Measurements from ENCODE around the gene MAD1L1. TPM values are rescaled to one million over a fixed set of nuclear protein-coding genes. Genes with fewer than 3 reads are reported as not detected.

MAD1L1 gene
- total and polyA plus RNA-seq, 3 donors from 2014 or later = 63.1 to 149 (median 94.6) TPM

- H3K36me3 ChIP-seq (ENCODE audit: low read depth, missing control alignments) = no peaks in the 10 kb centered on the region
- no peak overlapping the region for H3K27ac ChIP-seq
- no peak for TF ChIP-seq POLR2A (IDR thresholded peaks at IDR 0.05)
- TF ChIP-seq, protein P1, sequence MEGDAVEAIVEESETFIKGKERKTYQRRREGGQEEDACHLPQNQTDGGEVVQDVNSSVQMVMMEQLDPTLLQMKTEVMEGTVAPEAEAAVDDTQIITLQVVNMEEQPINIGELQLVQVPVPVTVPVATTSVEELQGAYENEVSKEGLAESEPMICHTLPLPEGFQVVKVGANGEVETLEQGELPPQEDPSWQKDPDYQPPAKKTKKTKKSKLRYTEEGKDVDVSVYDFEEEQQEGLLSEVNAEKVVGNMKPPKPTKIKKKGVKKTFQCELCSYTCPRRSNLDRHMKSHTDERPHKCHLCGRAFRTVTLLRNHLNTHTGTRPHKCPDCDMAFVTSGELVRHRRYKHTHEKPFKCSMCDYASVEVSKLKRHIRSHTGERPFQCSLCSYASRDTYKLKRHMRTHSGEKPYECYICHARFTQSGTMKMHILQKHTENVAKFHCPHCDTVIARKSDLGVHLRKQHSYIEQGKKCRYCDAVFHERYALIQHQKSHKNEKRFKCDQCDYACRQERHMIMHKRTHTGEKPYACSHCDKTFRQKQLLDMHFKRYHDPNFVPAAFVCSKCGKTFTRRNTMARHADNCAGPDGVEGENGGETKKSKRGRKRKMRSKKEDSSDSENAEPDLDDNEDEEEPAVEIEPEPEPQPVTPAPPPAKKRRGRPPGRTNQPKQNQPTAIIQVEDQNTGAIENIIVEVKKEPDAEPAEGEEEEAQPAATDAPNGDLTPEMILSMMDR (IDR thresholded peaks at IDR 0.05) = no peak
- no peak overlapping the region for H3K4me3 ChIP-seq
- H3K4me1 ChIP-seq = no peaks in the 10 kb centered on the region
- 94 to 96% methylated on average over 12 to 14 of the region's 14 CpGs for WGBS, 2 donors
- no peaks in the 10 kb centered on the region for H3K9me3 ChIP-seq
- intact Hi-C loops (cut with DNase I; ENCODE audit: low total_unique reads) = no loop called here
- DNase-seq = no peak
- no peaks in the 10 kb centered on the region for H3K27me3 ChIP-seq
Observed at GRCh38 chr7:2225336-2225735, 7.4 kb downstream of the MAD1L1 start.

GRCh38 chr7:2224934-2225333 lies 7.8 kb downstream of the MAD1L1 start:
- no peaks in the 10 kb centered on the region for H3K36me3 ChIP-seq (ENCODE audit: low read depth, missing control alignments)
- no peaks in the 10 kb centered on the region for H3K9me3 ChIP-seq
- intact Hi-C loops (cut with DNase I; ENCODE audit: low total_unique reads) = no loop called here
- no peak for TF ChIP-seq POLR2A (IDR thresholded peaks at IDR 0.05)
- TF ChIP-seq, protein P1 (IDR thresholded peaks at IDR 0.05) = no peak
- no peak overlapping the region for H3K27ac ChIP-seq
- WGBS, 2 donors = 96 to 100% methylated on average over 4 of the region's 4 CpGs
- H3K27me3 ChIP-seq = no peaks in the 10 kb centered on the region
- H3K4me1 ChIP-seq = no peaks in the 10 kb centered on the region
- DNase-seq = no peak
- H3K4me3 ChIP-seq = no peak overlapping the region

DNA sequence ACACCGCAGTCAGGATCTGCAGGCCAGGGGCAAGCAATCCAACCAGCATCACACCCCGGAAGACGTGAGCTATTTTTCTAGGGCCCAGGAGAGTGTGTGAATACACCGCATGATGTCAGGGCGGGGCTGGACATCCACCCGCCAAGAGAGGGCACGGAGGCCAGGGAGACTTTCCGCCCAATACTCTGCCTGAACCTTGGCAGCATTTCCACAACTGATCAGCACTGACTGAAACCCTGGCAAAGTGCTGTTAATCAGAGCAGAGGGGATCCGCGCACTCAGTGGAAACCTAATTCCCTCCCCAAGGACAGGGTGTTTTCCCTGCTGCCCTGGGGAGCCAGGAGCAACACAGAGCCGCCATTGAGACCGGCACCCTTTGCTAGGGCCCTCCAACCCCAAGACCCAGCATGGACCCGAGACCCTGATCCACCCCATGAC lies 8.2 kb downstream of the MAD1L1 start:
- H3K9me3 ChIP-seq = no peaks in the 10 kb centered on the region
- 83 to 93% methylated on average over 1 to 13 of the region's 13 CpGs for WGBS, 2 donors

DNA sequence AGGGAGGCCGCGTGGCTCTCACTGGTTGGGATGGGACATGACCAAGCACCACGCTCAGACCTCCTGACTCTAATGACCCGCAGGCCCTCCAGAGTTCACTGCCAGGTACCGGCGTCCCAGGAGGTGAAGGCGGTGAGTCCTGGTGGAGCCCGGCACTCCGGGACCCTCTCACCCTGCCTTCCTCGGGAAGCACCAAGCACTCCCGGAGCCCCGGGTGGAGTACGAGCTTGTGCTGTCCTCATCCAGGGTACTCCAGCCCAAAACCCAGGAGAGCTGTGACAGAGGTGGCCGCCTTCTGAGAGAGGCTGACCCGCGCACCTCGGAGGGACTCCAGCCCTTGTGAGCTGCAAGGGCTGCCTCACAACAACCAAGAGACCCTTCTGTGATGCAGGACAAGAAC lies 9.4 kb downstream of the MAD1L1 start:
- 95% methylated on average over 12 of the region's 17 CpGs; no CpG with 5 or more reads in 1 of the 2 donors for WGBS, 2 donors
- TF ChIP-seq, protein P1 (IDR thresholded peaks at IDR 0.05) = no peak
- no peak for TF ChIP-seq POLR2A (IDR thresholded peaks at IDR 0.05)
- Histone ChIP-seq H3K9me3 (no peaks in the 10 kb centered on the region), H3K27me3 (no peaks in the 10 kb centered on the region), H3K27ac (no peak overlapping the region), H3K4me1 (no peaks in the 10 kb centered on the region), H3K4me3 (no peak overlapping the region), H3K36me3 (ENCODE audit: low read depth, missing control alignments) (no peaks in the 10 kb centered on the region)
- no peak for DNase-seq
- intact Hi-C loops (cut with DNase I; ENCODE audit: low total_unique reads) = no loop called here

More for the DNA sequence above, 8.2 kb downstream of the MAD1L1 start:
- intact Hi-C loops (cut with DNase I; ENCODE audit: low total_unique reads) = no loop called here
- TF ChIP-seq POLR2A (IDR thresholded peaks at IDR 0.05) = no peak
- TF ChIP-seq, protein P1 (IDR thresholded peaks at IDR 0.05) = no peak
- H3K27me3 ChIP-seq = no peaks in the 10 kb centered on the region
- H3K4me1 ChIP-seq = no peaks in the 10 kb centered on the region
- no peak overlapping the region for H3K4me3 ChIP-seq
- no peak overlapping the region for H3K27ac ChIP-seq
- no peak for DNase-seq
- H3K36me3 ChIP-seq (ENCODE audit: low read depth, missing control alignments) = no peaks in the 10 kb centered on the region

- no peaks in the 10 kb centered on the region for H3K9me3 ChIP-seq
- H3K4me3 ChIP-seq = no peak overlapping the region
- no peaks in the 10 kb centered on the region for H3K27me3 ChIP-seq
- 90 to 96% methylated on average over 18 to 22 of the region's 22 CpGs for WGBS, 2 donors
- no peaks in the 10 kb centered on the region for H3K4me1 ChIP-seq
- DNase-seq = no peak
- intact Hi-C loops (cut with DNase I; ENCODE audit: low total_unique reads) = no loop called here
- no peak overlapping the region for H3K27ac ChIP-seq
- TF ChIP-seq, protein P1 (IDR thresholded peaks at IDR 0.05) = no peak
- no peak for TF ChIP-seq POLR2A (IDR thresholded peaks at IDR 0.05)
- H3K36me3 ChIP-seq (ENCODE audit: low read depth, missing control alignments) = no peaks in the 10 kb centered on the region
Observed at GRCh38 chr7:2222516-2222915, 10.2 kb downstream of the MAD1L1 start.
